NOMO-1 treated with dmso at 0.1 percent for 144 hours (cell line): ENCODE measurements around the gene KIAA0930.

Experiments
- DNase-seq: peaks from one replicate; lab custom pipeline; 2025; ENCODE audit not compliant: unreplicated experiment; lab: John Stamatoyannopoulos, UW

Gene KIAA0930

GRCh38 chr22:45223304-45224117 lies 17.2 kb downstream of the KIAA0930 start:
- no peak for DNase-seq

- DNase-seq: no peak
Observed at GRCh38 chr22:45221201-45221600, 19.5 kb downstream of the KIAA0930 start.

- no peak for DNase-seq
Observed at GRCh38 chr22:45218976-45219375, 21.7 kb downstream of the KIAA0930 start.

- DNase-seq: no peak
Observed at GRCh38 chr22:45217806-45218205, 22.9 kb downstream of the KIAA0930 start.

GRCh38 chr22:45217345-45217744 lies 23.3 kb downstream of the KIAA0930 start:
- DNase-seq: no peak

GRCh38 chr22:45216133-45217003 lies 24.3 kb downstream of the KIAA0930 start:
- DNase-seq: no peak

- peak; percentile 91 for DNase-seq
Observed at GRCh38 chr22:45212992-45213751, 27.5 kb downstream of the KIAA0930 start.

GRCh38 chr22:45212306-45212709 lies 28.4 kb downstream of the KIAA0930 start:
- DNase-seq: no peak

- DNase-seq: no peak
Observed at GRCh38 chr22:45211848-45212247, 28.8 kb downstream of the KIAA0930 start.

- no peak for DNase-seq
Observed at GRCh38 chr22:45211435-45211834, 29.3 kb downstream of the KIAA0930 start.

- no peak for DNase-seq
Observed at GRCh38 chr22:45210991-45211390, 29.7 kb downstream of the KIAA0930 start.

- no peak for DNase-seq
Observed at GRCh38 chr22:45210577-45210976, 30.1 kb downstream of the KIAA0930 start.

GRCh38 chr22:45210174-45210573 lies 30.5 kb downstream of the KIAA0930 start:
- no peak for DNase-seq

- no peak for DNase-seq
Observed at GRCh38 chr22:45208993-45209838, 31.5 kb downstream of the KIAA0930 start.

GRCh38 chr22:45208696-45208992 lies 32.0 kb downstream of the KIAA0930 start:
- DNase-seq: no peak

- no peak for DNase-seq
Observed at GRCh38 chr22:45207981-45208664, 32.6 kb downstream of the KIAA0930 start.

- DNase-seq: no peak
Observed at GRCh38 chr22:45207533-45207932, 33.2 kb downstream of the KIAA0930 start.

- DNase-seq: no peak
Observed at GRCh38 chr22:45206233-45206632, 34.5 kb downstream of the KIAA0930 start.

- no peak for DNase-seq
Observed at GRCh38 chr22:45205276-45205925, 35.3 kb downstream of the KIAA0930 start.

GRCh38 chr22:45204819-45205218 lies 35.9 kb downstream of the KIAA0930 start:
- DNase-seq: no peak
